SW480 (cell line): Measurements from ENCODE around the gene CRX.
"Not testable (repeated sequence)": the region's sequence is repeated elsewhere in the genome, so short reads cannot be mapped to it uniquely, and the experiment has no call there.

Source experiments
- DNase-seq: peaks from one replicate; pipeline ENCODE4 v3.0.0-alpha.2; 2016; ENCODE audit warnings: low spot score

Gene CRX

DNA sequence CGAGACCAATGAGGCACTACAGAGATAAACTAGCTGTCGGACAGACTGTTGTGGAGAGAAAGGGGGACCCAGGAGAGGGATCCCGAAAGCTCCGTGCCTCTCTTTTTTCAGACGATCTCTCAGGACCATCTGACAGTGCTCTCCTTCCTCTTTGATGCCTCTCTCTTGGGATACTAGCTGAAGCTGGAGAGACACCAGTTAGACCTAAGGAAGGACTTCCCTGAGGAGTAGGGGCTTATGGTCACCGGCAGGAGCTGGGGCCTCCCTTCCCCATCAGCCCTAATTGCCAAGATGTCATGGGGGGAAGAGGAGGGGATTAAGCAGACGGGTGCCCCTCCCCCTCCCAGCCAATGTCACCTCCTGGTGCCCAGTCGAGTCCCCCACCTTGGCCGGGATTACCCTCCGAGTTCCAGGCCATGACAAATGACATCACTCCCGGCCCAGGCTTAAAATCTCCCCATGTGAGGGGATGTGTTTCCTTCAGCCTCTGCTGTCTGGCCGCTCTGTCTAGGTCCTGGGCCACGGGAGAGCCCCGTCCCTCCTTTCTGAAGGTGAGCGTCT lies at the start of gene CRX:
Gene CRX (plus strand): TSS at position 478 of the 561 bp plus-strand sequence. CDS start 12,507 bp downstream, outside the sequence.
- DNase-seq: no peak

DNA sequence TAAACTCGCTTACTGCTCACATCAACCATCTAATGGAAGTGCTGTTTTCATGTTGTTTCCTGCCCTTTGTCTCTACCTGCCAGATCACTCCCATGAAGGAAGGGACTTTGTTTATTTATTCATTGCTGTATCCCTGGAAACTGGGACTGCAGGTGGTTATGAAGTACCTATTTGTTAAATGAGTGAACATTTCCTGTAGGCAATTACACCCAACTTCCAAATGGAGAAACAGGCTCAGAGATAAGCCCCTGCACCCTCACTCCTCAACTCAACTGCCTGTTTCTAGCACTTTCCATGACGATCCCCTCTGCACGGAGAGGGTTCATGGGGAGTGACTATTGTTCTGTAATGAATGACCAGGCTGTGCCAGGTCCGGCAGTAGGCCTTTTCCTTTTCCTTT lies 45.2 kb upstream of the CRX start:
- DNase-seq: peak; percentile 69

DNA sequence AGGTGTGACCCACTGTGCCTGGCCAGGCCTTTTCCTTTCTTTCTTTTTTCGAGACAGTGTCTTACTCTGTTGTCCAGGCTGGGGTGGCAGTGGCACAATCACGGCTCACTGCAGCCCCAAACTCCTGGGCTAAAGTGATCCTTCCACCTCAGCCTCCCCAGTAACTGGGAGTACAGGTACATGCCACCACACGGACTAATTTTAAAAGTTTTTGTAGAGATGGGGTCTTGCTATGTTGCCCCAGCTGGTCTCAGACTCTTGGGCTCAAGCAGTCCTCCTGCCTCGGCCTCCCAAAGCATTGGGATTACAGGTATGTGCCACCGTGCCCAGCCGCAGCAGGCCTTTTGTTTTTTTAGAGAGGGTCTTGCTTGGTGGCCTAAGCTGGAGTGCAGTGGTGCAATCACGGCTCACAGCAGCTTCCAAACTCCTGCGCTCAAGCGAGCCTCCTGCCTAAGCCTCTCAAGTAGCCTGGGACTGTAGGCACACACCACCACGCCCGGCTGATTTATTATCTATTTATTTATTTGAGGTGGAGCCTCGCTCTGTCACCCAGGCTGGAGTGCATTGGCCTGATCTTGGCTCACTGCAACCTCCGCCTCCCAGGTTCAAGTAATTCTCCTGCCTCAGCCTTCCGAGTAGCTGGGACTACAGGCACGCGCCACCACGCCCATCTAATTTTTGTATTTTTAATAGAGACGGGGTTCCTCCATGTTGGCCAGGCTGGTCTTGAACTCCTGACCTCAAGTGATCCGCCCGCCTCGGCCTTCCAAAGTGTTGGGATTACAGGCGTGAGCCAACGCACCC lies 44.3 kb upstream of the CRX start:
- DNase-seq: not testable (repeated sequence)

DNA sequence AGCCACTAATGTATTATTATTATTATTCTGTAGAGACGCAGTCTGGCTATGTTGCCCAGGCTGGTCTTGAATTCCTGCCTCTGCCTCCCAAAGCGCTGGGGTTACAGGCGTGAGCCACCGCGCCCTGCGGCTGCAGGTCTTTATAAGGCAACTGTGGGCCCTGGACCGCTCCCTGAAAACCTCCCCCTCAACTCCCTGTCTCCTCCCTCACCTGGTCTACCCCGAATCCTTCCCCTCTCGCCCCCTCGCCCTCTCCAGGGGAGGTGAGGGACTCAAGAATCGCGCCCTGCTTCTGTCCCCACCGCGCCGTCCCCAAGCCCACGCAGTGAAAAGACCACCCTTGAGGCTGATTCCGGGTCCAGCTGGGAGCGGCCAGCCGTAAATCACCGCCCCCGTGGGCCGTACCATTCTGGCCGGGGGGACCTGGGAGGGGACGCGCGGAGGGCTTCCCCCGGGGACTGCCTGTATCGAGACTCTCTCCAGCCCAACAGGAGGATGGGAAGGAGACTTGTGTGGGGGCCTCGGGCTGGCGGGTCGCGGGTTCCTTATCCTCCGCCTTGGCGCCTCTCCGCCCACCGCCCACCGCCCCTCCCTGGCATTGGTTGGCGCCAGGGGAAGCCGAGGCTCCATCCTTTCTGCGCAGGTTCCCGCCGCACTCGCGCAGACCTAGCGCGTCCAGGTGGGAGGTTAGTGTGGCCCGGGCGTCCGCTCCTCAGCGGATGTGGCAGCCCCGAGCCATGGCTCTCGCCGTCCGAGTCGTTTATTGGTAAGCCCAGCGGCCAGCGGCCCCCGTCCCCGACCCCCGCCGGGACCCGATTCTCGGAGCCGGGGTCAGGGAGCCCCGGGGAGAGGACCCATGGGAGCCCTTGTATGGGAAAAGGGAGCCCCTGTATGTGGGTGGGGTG lies 43.4 kb upstream of the CRX start, which contains the start of gene SELENOW:
Gene SELENOW (plus strand): TSS at position 655 of the 905 bp plus-strand sequence. CDS start 83 bp downstream, at position 738.
- DNase-seq: peak; percentile 88

DNA sequence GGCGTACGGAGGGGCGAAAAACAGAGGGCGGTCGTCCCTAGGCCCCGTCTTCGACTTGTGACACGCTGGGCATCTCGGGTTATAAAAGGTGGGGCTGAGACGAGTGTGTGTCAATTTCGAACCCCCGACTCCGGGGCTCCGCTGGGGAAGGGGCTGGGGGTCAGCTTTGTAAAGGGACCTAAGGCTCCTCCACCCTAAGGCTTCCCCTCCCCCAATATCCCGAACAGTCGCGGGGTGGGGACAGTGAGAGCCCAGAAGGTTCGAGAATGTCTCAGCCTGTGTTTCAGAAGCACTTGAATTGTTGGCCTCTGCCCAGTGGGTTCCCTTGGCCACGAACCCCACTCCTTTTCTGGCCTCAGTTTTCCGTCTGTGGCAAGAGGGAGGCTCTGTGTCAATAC lies 42.8 kb upstream of the CRX start:
- no peak for DNase-seq

DNA sequence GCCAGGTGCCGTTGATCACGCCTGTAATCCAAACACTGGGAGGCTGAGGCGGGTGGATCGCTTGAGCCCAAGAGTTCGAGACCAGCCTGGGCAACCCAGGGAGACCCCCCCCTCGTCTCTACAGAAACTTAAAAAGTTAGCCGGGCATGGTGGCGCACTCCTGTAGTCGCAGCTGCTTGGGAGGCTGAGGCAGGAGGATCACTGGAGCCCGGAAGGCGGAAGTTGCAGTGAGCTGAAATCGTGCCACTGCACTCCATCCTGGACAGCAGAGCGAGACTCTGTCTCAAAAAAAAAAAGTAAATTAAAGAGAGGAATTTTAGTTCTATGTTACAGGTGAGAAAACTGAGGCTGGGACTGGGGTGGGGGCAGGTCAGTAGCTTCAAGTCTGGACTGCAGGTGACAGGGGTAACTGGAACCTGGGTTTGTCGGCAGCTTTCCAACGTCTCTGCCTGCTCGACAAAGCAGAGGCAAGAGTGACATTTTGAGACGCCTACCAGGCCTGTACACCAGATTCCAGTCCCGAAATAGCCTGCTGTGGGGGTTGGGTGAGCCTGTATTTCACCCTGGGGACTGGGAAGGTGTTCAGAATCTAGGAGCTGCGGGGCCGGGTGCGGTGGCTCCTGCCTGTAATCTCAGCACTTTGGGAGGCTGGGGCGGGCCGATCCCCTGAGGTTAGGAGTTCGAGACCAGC lies 42.1 kb upstream of the CRX start:
- no peak for DNase-seq

DNA sequence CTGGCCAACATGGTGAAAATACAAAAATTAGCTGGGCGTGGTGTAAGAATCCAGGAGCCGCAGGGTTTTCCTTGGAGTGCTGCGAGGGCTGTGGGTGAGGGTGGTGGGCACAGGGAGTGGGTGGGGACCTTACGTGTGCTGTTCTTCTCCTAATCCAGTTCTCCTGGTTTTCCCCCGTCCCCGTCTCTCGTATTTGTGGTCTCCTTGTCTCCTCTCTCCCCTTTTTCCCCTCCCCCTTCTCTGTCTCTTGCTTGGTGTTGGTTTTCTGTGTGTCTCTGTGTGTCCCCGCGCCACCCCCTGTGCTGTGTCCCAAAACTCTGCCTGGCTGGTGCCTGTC lies 41.6 kb upstream of the CRX start:
- DNase-seq: no peak

DNA sequence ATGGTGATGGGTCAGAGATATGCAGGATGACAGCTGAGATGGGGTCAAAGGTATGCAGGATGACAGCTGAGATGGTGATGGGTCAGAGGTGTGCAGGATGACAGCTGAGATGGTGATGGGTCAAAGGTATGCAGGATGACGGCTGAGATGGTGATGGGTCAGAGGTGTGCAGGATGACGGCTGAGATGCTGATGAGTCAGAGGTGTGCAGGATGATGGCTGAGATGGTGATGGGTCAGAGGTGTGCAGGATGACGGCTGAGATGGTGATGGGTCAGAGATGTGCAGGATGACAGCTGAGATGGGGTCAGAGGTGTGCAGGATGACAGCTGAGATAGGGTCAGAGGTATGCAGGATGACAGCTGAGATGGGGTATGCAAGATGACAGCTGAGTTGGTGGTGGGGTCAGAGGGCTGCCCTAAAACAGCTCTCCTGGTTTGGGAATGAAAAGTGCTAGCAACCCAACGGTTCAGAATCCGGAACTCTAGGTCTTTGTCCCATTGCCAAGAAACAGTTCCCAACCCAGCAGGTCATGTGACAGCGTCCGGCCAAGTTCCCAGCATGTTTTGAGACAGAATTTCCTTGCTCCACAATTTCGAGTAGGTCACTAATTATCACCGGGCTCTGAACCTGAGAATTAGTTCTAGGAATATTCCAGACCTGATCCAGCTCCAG lies 40.0 kb upstream of the CRX start:
- no peak for DNase-seq

DNA sequence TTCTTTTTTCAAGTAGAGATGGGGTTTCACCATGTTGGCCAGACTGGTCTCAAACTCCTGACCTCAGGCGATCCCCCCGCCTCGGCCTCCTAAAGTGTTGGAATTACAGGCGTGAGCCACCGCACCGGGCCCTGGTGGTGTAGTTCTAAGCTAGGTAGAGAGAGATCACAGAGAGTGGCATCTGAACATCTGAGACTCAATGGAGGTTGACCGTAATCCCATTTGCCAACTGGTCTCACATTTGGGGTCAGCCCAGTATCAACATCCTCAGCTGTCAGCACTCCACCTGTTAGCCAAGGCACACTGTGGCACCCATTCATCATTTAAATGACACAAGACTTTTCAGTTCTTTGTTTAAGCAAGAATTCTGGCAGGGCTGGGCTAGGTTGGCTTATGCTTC lies 35.2 kb upstream of the CRX start:
- DNase-seq: no peak

DNA sequence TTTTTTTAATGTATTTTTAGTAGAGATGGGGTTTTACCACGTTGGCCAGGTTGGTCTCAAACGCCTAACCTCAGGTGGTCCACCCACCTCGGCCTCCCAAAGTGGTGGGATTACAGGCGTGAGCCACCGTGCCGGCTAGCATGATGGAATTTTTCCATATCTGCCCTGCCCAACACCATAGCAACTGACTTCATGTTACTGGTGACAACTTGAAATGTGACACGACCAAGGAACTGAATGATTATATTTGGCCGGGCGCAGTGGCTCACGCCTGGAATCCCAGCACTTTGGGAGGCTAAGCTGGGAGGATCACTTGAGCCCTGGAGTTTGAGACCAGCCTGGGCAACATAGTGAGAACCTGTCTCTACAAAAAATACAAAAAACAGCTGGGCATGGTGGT lies 34.4 kb upstream of the CRX start:
- DNase-seq: not testable (repeated sequence)

DNA sequence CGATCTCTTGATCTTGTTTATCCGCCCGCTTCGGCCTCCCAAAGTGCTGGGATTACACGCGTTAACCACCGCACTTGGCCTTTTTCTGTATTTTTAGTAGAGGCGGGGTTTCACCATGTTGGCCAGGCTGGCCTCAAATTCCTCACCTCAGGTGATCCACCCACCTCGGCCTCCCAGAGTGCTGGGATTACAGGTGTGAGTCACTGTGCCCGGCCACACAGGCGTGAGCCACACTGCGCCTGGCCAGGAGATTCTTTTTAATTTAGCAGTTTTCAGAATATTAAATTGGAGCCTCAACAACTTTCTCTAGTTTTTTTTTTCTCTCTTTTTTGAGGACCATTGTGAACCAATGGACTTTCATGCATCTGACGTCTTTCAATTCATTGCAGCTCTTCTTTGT lies 31.9 kb upstream of the CRX start:
- DNase-seq: not testable (repeated sequence)

DNA sequence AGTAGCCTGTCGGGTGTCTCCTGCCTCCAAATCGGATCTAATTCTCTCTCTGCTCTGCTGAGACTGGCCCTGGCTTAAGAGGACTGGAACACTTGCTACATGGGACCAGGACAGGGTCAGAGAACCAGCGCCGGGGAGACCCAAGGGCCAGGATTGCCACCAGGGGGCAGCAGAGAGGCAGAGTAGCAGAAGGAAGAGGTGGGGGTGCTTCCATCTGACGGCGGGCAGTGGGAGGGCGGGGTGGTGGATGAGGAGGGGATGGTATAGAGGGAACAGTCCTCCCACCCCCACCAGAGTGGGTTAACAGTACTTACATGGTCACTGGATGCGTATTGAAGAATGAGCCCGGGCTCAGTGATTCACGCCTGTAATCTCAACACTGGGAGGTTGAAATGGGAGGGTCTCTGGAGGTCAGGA lies 31.3 kb upstream of the CRX start:
- DNase-seq: peak; percentile 77

DNA sequence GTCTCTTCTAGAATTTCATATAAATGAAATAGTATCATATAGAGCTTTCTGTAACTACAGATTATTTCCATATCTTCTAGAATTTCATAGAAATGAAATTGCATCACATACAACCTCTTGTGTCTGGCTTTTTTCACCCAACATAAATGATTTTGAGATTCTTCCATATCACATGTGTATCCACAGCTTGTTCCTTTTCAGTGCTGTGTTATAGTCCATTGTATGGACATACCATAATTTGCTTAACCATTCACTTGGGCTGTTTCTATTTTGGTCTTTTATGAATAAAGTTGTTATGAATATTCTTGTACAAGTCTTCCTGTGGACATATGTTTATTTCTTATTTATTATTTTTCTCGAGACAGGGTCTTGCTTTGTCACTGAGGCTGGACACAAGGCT lies 29.1 kb upstream of the CRX start:
- no peak for DNase-seq

DNA sequence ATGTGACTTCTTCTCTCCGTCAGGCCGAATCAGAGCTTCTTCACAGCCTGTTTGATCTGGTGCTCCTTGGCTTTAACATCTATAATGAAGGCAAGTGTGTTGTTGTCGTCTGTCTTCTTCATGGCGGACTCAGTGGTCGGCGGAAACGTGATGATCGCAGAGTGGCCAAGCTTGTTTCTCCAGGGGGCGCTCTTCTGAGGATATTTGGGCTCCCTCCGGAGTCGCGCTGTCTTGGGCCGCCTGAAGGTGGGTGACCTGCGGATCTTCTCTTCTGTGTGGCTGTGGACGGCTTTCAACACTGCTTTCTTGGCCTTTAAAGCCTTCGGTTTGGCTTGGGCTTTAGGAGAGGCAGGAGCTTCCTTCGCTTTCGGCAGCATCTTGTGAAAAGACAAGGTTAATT lies 27.2 kb upstream of the CRX start:
- no peak for DNase-seq

DNA sequence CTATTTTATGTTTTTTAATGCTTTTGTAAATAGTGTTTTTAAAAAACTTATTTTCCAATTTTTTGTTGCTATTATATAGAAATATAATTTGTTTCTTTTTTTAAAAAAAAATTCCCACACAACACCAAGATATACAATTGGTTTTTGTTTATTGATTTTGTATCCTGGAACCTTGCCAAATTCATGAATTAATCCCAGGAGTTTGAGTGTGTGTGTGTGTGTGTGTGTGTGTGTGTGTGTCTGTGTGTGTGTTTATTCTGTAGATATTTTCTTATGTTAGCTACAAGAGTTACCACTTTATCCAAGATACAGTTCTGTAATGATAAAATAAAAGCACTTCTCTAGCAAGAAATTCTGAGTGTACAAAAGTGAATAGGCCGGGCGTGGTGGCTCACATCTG lies 25.0 kb upstream of the CRX start:
- DNase-seq: no peak

DNA sequence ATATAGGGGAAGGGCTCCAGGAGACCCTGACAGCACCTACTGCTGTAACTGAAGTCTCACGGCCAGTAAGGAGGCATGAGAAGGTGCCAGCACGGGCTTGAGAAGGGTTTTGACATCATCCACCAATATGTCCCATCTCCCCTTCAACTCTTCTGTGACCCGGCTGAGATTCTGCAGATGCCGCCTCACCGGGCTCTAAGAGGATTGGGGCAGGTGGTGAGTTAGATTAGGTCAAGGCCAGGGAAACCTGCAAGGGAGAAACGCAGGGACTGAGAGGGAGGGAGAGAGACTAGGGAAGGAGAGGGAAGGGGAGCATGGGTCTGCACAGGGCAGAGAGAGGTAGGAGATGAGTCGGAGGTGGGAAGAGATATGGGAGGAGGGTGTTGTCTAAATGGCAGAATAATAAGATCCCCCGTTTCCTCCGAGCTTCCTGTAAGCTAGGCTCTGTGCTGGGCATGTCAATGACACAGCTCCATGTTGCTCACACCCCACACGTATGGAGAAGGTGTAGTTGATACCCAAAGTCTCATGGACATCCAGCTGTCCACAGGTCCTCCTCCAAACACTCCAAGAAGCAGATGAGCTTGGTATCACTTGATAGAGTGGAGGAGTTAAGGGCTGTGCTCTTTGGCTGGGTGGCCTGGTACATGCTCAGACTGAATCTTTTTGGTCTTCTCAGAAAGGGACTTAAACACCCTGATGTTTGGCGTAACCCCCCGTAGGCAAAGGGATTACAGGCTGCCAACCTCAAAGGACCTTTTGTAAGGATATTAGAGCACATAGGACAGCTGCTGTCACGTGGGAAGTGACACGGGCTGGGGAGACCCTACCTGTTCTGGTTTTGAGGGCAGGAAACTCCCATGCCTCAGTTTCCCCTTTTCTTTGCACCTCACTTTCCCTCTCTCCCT lies 23.5 kb upstream of the CRX start:
- no peak for DNase-seq

DNA sequence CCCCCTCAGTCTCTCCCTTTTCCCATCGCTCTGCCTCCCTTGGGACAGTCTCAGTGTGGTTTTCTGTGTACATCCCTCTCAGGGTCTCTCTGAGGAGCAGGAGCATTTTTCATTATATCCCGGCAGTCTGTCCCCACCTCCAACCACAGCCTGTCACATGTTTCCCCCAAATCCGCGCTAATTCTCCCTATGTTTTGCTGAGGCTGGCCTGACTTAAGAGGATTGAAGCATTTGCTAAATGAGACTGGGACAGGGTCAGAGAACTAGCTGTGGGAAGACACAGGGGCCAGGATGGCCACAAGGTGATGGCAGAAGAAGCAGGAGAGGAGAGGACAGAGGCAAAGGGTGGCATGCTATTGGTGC lies 22.9 kb upstream of the CRX start:
- DNase-seq: no peak

DNA sequence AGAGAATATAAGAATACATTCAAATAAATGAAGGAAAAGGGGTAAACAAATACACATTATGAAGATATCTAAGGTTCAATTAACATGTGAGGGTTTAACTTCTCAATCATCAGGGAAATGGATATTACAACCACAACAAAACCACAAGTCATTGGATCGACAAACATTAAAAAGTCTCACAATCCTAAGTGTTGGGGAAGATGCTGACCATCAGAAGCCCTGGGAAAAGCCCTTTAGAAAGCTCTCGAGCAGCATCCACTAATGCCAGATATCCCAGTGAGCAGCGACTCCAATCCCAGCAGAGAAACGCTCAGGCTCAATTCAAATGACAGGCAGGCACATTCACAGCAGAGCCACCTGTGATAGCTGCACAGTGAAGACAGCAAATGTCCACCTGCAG lies 20.5 kb upstream of the CRX start:
- no peak for DNase-seq

DNA sequence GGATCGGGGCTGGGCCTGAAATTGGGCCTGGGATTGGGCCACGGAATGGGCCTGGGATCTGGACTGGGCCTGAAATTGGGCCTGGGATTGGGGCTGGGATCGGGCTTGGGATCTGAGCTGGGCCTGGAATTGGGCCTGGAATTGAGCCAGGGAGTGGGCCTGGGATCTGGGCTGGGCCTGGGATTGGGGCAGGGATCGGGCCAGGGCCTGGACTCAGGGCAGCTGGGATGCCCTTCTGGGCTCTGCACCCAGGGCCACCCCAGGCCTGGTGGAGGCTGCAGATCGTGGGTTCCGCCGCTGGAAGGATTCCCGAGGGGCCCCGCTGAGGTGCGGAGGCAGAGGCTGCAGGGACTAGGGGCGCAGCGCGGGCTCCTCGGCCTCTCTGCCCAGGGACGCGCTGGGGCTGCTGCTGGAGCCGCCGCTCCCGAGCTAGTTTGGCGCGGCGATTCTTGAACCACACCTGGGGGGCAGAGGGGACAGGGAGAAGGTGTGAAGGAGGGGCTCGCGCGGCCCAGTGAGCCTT lies 19.2 kb upstream of the CRX start:
- no peak for DNase-seq

DNA sequence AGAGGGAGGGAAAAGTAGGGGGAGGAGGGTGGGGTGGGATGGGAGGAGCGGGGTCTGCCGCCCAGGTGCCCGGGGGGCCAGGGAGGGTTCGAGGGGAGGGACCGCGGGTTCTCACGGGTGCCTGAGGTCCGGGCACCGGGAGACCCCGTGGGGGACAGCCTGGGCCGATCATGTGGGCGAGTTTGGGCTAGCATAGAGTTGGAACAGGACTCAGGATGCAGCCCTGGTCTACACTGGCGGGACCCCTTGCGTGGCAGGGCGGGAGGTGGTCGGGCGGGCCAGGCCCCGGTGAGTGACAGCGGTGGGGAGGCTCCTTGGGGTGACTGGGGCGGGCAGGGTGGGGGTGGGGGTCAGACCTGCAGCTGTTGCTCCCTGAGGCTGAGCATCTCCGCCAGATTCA lies 18.6 kb upstream of the CRX start:
- not testable (repeated sequence) for DNase-seq
